Thyroid gland (tissue), 4 donors: ENCODE data around the gene RALGAPA1.
"Not testable (repeated sequence)": the region's sequence is repeated elsewhere in the genome, so short reads cannot be mapped to it uniquely, and the experiment has no call there.

Experiments used
- POLR2A ChIP-seq, 2 donors: fragments of 450-650 bp; IDR thresholded peaks; one replicate each; pipeline ENCODE4 v1.6.1; 2017; ENCODE audit warnings: antibody characterized with exemption in 2 of 2, mild to moderate bottlenecking in 2 of 2, moderate library complexity in 1 of 2
- TF ChIP-seq, protein P1 (sequence below), 6 experiments: fragments of 200-600 bp in 3 of 6; fragments of 450-650 bp in 3 of 6; sonication (generic) in 3 of 6; IDR thresholded peaks; one replicate each; pipeline ENCODE4 v1.5.1; 2016 to 2019; ENCODE audit warnings: antibody characterized with exemption in 6 of 6, mild to moderate bottlenecking in 2 of 6, inconsistent platforms in 1 of 6, moderate library complexity in 1 of 6

DNA sequence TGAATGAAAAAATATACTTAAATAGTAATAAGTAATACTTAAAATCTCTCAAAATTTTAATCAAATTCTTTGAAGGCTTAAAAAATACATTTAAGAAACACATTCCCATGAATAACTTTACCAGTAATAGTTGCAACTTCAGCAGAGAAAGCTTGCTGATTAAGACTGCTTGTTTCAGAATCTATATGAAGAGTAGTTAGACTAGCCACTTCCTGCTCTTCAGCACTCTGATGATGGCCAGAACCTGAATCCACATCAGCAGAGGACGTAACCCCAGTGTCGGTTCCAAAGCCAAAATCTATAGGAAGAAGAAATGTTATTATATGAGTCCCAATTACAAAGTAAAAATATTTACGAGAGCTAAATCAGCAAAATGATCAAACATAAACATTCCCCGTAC is 125.4 kb downstream of the RALGAPA1 start:
- TF ChIP-seq, protein P1, sequence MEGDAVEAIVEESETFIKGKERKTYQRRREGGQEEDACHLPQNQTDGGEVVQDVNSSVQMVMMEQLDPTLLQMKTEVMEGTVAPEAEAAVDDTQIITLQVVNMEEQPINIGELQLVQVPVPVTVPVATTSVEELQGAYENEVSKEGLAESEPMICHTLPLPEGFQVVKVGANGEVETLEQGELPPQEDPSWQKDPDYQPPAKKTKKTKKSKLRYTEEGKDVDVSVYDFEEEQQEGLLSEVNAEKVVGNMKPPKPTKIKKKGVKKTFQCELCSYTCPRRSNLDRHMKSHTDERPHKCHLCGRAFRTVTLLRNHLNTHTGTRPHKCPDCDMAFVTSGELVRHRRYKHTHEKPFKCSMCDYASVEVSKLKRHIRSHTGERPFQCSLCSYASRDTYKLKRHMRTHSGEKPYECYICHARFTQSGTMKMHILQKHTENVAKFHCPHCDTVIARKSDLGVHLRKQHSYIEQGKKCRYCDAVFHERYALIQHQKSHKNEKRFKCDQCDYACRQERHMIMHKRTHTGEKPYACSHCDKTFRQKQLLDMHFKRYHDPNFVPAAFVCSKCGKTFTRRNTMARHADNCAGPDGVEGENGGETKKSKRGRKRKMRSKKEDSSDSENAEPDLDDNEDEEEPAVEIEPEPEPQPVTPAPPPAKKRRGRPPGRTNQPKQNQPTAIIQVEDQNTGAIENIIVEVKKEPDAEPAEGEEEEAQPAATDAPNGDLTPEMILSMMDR (IDR thresholded peaks at IDR 0.05), result not testable (repeated sequence)
- not testable (repeated sequence) for TF ChIP-seq POLR2A (IDR thresholded peaks at IDR 0.05)
